ENCODE measurements around the gene CCDC187.

- TF ChIP-seq CTCF (optimal IDR thresholded peaks at IDR 0.05 in 1 of 3, IDR thresholded peaks at IDR 0.05 in 1 of 3, conservative IDR thresholded peaks at IDR 0.05 in 1 of 3; ENCODE audit: extremely low read depth in 1 of 3, insufficient read depth in 2 of 3, low read length in 3 of 3), result no peak
- no peak for TF ChIP-seq EZH2 (IDR thresholded peaks at IDR 0.05; ENCODE audit: low read length)
Observed at GRCh38 chr9:136257381-136258298, 46.3 kb downstream of the CCDC187 start.
